Small intestine (tissue), 7 donors: Measurements from ENCODE around the gene SH3PXD2B. TPM values are rescaled to one million over a fixed set of nuclear protein-coding genes. Genes with fewer than 3 reads are reported as not detected.

Experiments
- DNase-seq, 2 donors: peaks; one replicate each; pipeline versions ENCODE4 v3.0.0 to v3.0.0-alpha.2; 2013
- FAIRE-seq: peaks from 2 replicates; lab custom pipeline; 2012; peaks lifted over from hg19 to GRCh38; lab: Jason Lieb, UNC
- H3K27ac ChIP-seq, 3 donors: one replicate each; pipeline ENCODE4 v1.5.1; 2013; ENCODE audit warnings: low read length in 2 of 3, mild to moderate bottlenecking in 2 of 3, control low read depth in 1 of 3, inconsistent platforms in 1 of 3, low read depth in 1 of 3, moderate library complexity in 1 of 3
- H3K27me3 ChIP-seq, 3 donors: one replicate each; pipeline ENCODE4 v1.6.1; 2013; ENCODE audit warnings: low read length in 3 of 3, inconsistent platforms in 1 of 3; ENCODE audit not compliant: control insufficient read depth in 3 of 3, insufficient read depth in 3 of 3
- H3K36me3 ChIP-seq, 3 donors: one replicate each; pipeline ENCODE4 v1.6.1; 2013; ENCODE audit warnings: low read length in 3 of 3, inconsistent platforms in 1 of 3, low read depth in 1 of 3, mild to moderate bottlenecking in 1 of 3, moderate library complexity in 1 of 3; ENCODE audit not compliant: control insufficient read depth in 3 of 3, insufficient read depth in 2 of 3
- H3K4me1 ChIP-seq, 3 donors: one replicate each; pipeline ENCODE4 v1.6.1; 2013; ENCODE audit warnings: low read length in 2 of 3, inconsistent platforms in 1 of 3, low read depth in 1 of 3, mild to moderate bottlenecking in 1 of 3, moderate library complexity in 1 of 3; ENCODE audit not compliant: control insufficient read depth in 3 of 3, insufficient read depth in 2 of 3
- H3K4me3 ChIP-seq, 3 donors: one replicate each; pipeline ENCODE4 v1.5.1; 2013; ENCODE audit warnings: low read length in 3 of 3, control low read depth in 1 of 3, inconsistent platforms in 1 of 3, low read depth in 1 of 3, mild to moderate bottlenecking in 1 of 3, moderate library complexity in 1 of 3
- H3K9me3 ChIP-seq, 2 donors: one replicate each; pipeline ENCODE4 v1.6.1; 2013; ENCODE audit warnings: low read depth in 1 of 2, low read length in 1 of 2; ENCODE audit not compliant: control insufficient read depth in 2 of 2, insufficient read depth in 1 of 2
- WGBS, 3 donors: extraction: QIAGEN DNeasy Blood & Tissue Kit; methylation state at CpG; one replicate each; pipeline ENCODE4 v1.1.7; 2013; 5-methylcytosine and 5-hydroxymethylcytosine counted together
- polyA plus RNA-seq, 4 donors: library from polyadenylated mRNA; stranded (reverse) in 3 of 4; unstranded in 1 of 4; fragments of 200-250 nt in 3 of 4; fragments of 120-200 nt in 1 of 4; gene quantifications; one replicate each; pipeline versions ENCODE4 v1.2.1 to v1.2.3, GENCODE V29; 2013
- donor health status: healthy with polysubstance abuse.
- donor health status: control.
- donor health status: control.
- donor health status: Bipolar disorder and iron deficiency.
- donor health status: healthy.

The SH3PXD2B gene
- polyA plus RNA-seq, 4 donors: 1.1 to 11.9 (median 6.5) TPM

- no peaks in the 10 kb centered on the region for H3K4me1 ChIP-seq
- H3K27me3 ChIP-seq: peaks cover 0 to 15% (median 0%) of the 10 kb centered on the region in 3 donors
- no peak overlapping the region for H3K4me3 ChIP-seq
- peaks cover 0 to 6% of the 10 kb centered on the region in 2 donors for H3K9me3 ChIP-seq
- 57 to 60% (median 59%) methylated on average over 12 of the region's 12 CpGs for WGBS, 3 donors
- DNase-seq (no peak), FAIRE-seq (no peak)
- no peak overlapping the region for H3K27ac ChIP-seq
- H3K36me3 ChIP-seq: no peaks in the 10 kb centered on the region
Measured at GRCh38 chr5:172496671-172497371, 42.5 kb upstream of the SH3PXD2B start.

DNA sequence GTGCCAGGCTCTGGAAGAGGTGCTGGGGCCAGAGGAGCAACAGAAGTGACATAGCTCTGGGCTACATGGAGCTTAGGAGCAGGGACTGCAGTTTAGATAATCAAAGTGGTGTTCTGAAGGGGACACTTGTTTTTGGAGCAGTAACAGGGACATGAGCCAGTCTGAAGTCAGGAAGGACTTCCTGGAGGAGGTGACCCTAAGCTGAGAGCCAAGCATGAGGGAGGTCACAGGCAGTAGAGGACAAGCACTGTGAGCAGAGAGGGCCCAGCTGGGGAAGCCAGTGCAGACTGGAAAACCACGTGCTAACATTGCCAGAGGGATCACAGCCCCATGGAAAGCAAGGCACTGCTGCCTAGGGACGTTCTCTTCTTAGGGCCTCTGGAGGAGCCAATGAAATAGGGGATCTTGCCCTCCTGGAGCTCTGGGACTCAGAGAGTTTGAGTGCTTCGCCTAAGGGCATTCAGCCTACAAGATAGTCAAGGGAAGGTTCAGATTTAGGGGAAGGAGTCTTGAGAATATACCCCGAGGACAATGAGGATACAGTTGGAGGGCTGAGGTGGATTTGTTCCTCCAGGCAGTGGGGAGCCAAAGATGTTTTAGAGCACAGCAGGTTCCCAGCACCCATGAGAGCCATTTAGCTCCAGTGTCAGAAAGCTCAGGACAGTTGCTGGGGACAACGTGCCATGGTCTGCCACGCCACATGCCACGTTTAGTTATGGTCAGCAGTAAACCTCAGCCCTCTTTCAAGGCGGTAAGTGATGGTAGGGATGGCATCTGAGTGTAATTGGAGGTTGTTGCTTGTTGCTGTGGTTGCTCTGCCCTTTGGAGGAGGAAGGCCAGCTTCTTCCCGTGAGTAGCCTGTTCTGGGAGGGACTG lies 40.5 kb upstream of the SH3PXD2B start:
- H3K9me3 ChIP-seq: peaks cover 0 to 6% of the 10 kb centered on the region in 2 donors
- DNase-seq: no peak
- 68 to 86% (median 78%) methylated on average over 9 of the region's 9 CpGs for WGBS, 3 donors
- H3K4me1 ChIP-seq: no peaks in the 10 kb centered on the region
- no peak overlapping the region for H3K4me3 ChIP-seq
- H3K36me3 ChIP-seq: no peaks in the 10 kb centered on the region
- no peak for FAIRE-seq
- H3K27ac ChIP-seq: no peak overlapping the region
- H3K27me3 ChIP-seq: peaks cover 0 to 15% (median 0%) of the 10 kb centered on the region in 3 donors

- no peak for DNase-seq
- Histone ChIP-seq H3K4me3 (no peak overlapping the region), H3K36me3 (no peaks in the 10 kb centered on the region), H3K4me1 (no peaks in the 10 kb centered on the region), H3K9me3 (peaks cover 0 to 3% of the 10 kb centered on the region in 2 donors), H3K27ac (no peak overlapping the region), H3K27me3 (peaks cover 0 to 15% (median 0%) of the 10 kb centered on the region in 3 donors)
- 86 to 91% (median 86%) methylated on average over 3 of the region's 3 CpGs for WGBS, 3 donors
- no peak for FAIRE-seq
Measured at GRCh38 chr5:172493906-172494305, 39.6 kb upstream of the SH3PXD2B start.

GRCh38 chr5:172493461-172493860 lies 39.1 kb upstream of the SH3PXD2B start:
- no peak overlapping the region for H3K27ac ChIP-seq
- FAIRE-seq (no peak), DNase-seq (no peak)
- no peaks in the 10 kb centered on the region for H3K4me1 ChIP-seq
- H3K4me3 ChIP-seq: no peak overlapping the region
- H3K36me3 ChIP-seq: no peaks in the 10 kb centered on the region
- 81 to 86% (median 81%) methylated on average over 9 to 11 of the region's 11 CpGs for WGBS, 3 donors
- no peaks in the 10 kb centered on the region for H3K9me3 ChIP-seq
- peaks cover 0 to 15% (median 0%) of the 10 kb centered on the region in 3 donors for H3K27me3 ChIP-seq

GRCh38 chr5:172493002-172493401 lies 38.7 kb upstream of the SH3PXD2B start:
- no peak overlapping the region for H3K27ac ChIP-seq
- no peaks in the 10 kb centered on the region for H3K36me3 ChIP-seq
- no peak for DNase-seq
- H3K4me1 ChIP-seq: no peaks in the 10 kb centered on the region
- 79 to 90% (median 89%) methylated on average over 7 of the region's 7 CpGs for WGBS, 3 donors
- H3K9me3 ChIP-seq: no peaks in the 10 kb centered on the region
- H3K27me3 ChIP-seq: peaks cover 0 to 15% (median 0%) of the 10 kb centered on the region in 3 donors
- FAIRE-seq: no peak
- no peak overlapping the region for H3K4me3 ChIP-seq

DNA sequence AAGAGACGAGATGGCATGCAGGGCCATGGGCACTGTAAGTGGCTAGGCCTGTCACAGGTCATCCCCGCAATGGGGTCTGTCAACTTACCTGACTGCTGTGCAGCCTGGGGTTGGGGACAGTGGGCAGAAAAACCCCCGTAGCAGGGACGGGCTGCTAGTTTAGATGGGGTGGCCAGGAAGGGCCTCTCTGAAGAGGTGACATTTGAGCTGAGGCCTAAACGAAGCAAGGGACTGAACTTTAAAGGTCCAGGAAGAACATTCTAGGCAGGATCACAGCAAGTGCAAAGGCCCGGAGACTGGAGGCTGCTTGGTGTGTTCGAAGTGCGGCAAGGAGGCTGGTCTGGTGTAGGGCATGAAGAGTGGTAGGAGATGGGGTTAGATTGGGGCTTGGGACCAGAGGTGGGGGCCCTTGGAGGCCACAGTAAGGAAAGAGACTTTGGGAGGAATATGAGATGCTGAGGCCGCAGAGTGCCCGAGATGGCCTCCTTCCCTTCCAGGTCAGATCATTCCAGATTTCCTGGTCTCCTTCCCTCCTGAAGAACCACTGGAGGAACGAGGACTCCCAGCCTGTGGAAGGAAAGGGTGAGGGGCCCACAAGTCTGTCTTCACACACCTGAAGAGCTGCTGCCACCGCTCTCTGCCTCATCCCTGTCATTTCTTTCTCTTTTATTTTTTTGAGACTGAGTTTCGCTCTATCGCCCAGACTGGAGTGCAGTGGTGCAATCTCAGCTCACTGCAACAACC lies 37.9 kb upstream of the SH3PXD2B start:
- Histone ChIP-seq H3K4me3 (no peak overlapping the region), H3K27ac (no peak overlapping the region), H3K9me3 (no peaks in the 10 kb centered on the region), H3K36me3 (no peaks in the 10 kb centered on the region), H3K4me1 (no peaks in the 10 kb centered on the region), H3K27me3 (peaks cover 0 to 12% (median 0%) of the 10 kb centered on the region in 3 donors)
- WGBS, 3 donors: 84 to 89% (median 86%) methylated on average over 14 of the region's 14 CpGs
- FAIRE-seq: no peak
- no peak for DNase-seq

DNA sequence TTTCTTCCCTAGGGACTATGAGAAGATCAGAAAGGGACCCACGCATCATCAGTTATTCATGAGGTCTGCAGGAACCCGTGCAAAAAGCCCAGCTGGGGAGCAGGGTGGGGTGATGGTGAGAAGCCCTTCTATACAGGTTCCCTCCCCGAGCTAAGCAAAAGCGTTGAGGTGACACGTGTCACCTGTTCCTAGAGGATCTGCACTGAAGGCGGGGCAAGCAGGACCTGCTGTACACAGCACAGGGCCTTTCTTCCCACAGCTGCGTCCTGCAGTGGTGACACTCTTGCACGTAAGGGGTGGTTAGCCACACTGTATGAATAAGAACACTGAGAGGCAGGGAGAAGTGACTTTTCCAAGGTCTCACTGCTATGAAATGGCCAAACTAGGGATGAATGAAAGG lies 37.2 kb upstream of the SH3PXD2B start:
- Histone ChIP-seq H3K27ac (no peak overlapping the region), H3K4me3 (no peak overlapping the region), H3K9me3 (no peaks in the 10 kb centered on the region), H3K27me3 (peaks cover 0 to 10% (median 0%) of the 10 kb centered on the region in 3 donors), H3K36me3 (no peaks in the 10 kb centered on the region), H3K4me1 (no peaks in the 10 kb centered on the region)
- FAIRE-seq (no peak), DNase-seq (no peak)
- 28 to 75% (median 54%) methylated on average over 8 of the region's 8 CpGs for WGBS, 3 donors
